Right cardiac atrium (tissue), 5 donors: Measurements from ENCODE around the gene VPS13D. TPM values are rescaled to one million over a fixed set of nuclear protein-coding genes. Genes with fewer than 3 reads are reported as not detected.

Experiments used
- ATAC-seq, 2 donors: fragments of 200-7000 bp; cut with Tn5 transposase; one replicate each; pipeline versions ENCODE4 v1.8.0 to v1.9.1; 2020; ENCODE audit warnings: moderate library complexity in 2 of 2, mild to moderate bottlenecking in 1 of 2
- DNase-seq, 3 donors: peaks; one replicate each; pipeline ENCODE4 v3.0.0-alpha.2; 2020
- H3K27ac ChIP-seq: one replicate; pipeline ENCODE4 v1.5.1; 2013; ENCODE audit warnings: mild to moderate bottlenecking, low read length, control low read depth, moderate library complexity
- H3K27me3 ChIP-seq: one replicate; pipeline ENCODE4 v1.6.1; 2013; ENCODE audit not compliant: control insufficient read depth, insufficient read depth
- H3K4me1 ChIP-seq: one replicate; pipeline ENCODE4 v1.6.1; 2013; ENCODE audit warnings: low read length; ENCODE audit not compliant: control insufficient read depth, insufficient read depth
- H3K4me3 ChIP-seq: one replicate; pipeline ENCODE4 v1.5.1; 2013; ENCODE audit warnings: low read length, control low read depth
- H3K9me3 ChIP-seq: one replicate; pipeline ENCODE4 v1.6.1; 2013; ENCODE audit warnings: low read length; ENCODE audit not compliant: control insufficient read depth
- WGBS: extraction: QIAGEN DNeasy Blood & Tissue Kit; methylation state at CpG from one replicate; pipeline ENCODE4 v1.1.7; 2013; 5-methylcytosine and 5-hydroxymethylcytosine counted together
- intact Hi-C, 4 donors: fragments of 100-400 bp; cut with DNase I; formaldehyde crosslinking; loops; one replicate each; pipeline versions ENCODE4 v1.11.0 to v1.14.0; 2022 to 2023
- polyA plus RNA-seq: library from polyadenylated mRNA; stranded (reverse); fragments of 200-250 nt; gene quantifications from one replicate; pipeline ENCODE4 v1.2.3, GENCODE V29; 2013
- total RNA-seq, 4 donors: library from RNA; stranded (reverse); fragmentation: NEBNext Ultra II Directional; extraction: Animal tissue kit (Norgen Biotek cat#: 25700); gene quantifications; one replicate each; pipeline ENCODE4 v1.2.1, GENCODE V29; 2021
- donor health status: healthy with polysubstance abuse.
- donor health status: DM: no; HTN: yes; CAD: no.
- donor health status: DM: no; HTN: no; CAD: no.
- donor health status: DM: no; HTN: yes; CAD: no; lungs with severe emphysema.
- donor health status: DM: yes; HTN: yes; CAD: no.

VPS13D gene
- total and polyA plus RNA-seq, 5 donors: 25.8 to 56.4 (median 54.8) TPM

GRCh38 chr1:12551584-12551983, 321.8 kb downstream of the VPS13D start:
- peaks cover 16% of the 10 kb centered on the region for H3K4me1 ChIP-seq
- H3K27me3 ChIP-seq: no peaks in the 10 kb centered on the region
- DNase-seq (no peak), ATAC-seq (no peak)
- no peak overlapping the region for H3K4me3 ChIP-seq
- intact Hi-C loops: loop anchor here in 1 of 4 donors (10.0 kb wide), 1 partner anchor 63 kb away; the partner anchor contains the start of gene DHRS3
- H3K27ac ChIP-seq: no peak overlapping the region
- H3K9me3 ChIP-seq: no peaks in the 10 kb centered on the region

- no peaks in the 10 kb centered on the region for H3K27me3 ChIP-seq
- DNase-seq (peak in 2 of 3 donors; percentile 61 to 79), ATAC-seq (no peak)
- 84% methylated on average over 27 of the region's 27 CpGs for WGBS
- intact Hi-C loops: loop anchor here in 1 of 4 donors (10.0 kb wide), 1 partner anchor 63 kb away; the partner anchor contains the start of gene DHRS3
- peak overlapping the region; percentile 61 for H3K27ac ChIP-seq
- no peak overlapping the region for H3K4me3 ChIP-seq
- H3K9me3 ChIP-seq: no peaks in the 10 kb centered on the region
- H3K4me1 ChIP-seq: peaks cover 14% of the 10 kb centered on the region
These were observed 322.5 kb downstream of the VPS13D start for GRCh38 chr1:12552111-12552888.

GRCh38 chr1:12552951-12553921, 323.4 kb downstream of the VPS13D start:
- WGBS: 57% methylated on average over 16 of the region's 16 CpGs
- peaks cover 13% of the 10 kb centered on the region for H3K4me1 ChIP-seq
- peak in 1 of 2 donors; percentile 42 for ATAC-seq

GRCh38 chr1:12553963-12554362, 324.1 kb downstream of the VPS13D start:
- WGBS: 78% methylated on average over 3 of the region's 3 CpGs
- intact Hi-C loops: loop anchor here in 1 of 4 donors (10.0 kb wide), 1 partner anchor 61 kb away; the partner anchor contains the start of gene DHRS3
- Histone ChIP-seq H3K27ac (peak overlapping the region; percentile 37), H3K27me3 (no peaks in the 10 kb centered on the region), H3K4me3 (no peak overlapping the region), H3K4me1 (peaks cover 13% of the 10 kb centered on the region), H3K9me3 (no peaks in the 10 kb centered on the region)
- ATAC-seq (no peak), DNase-seq (peak in 1 of 3 donors; percentile 18)

More at GRCh38 chr1:12552951-12553921, 323.4 kb downstream of the VPS13D start:
- no peaks in the 10 kb centered on the region for H3K27me3 ChIP-seq
- no peak overlapping the region for H3K4me3 ChIP-seq
- intact Hi-C loops: loop anchor here in 1 of 4 donors (10.0 kb wide), 1 partner anchor 62 kb away; the partner anchor contains the start of gene DHRS3
- peak overlapping the region; percentile 61 for H3K27ac ChIP-seq
- no peaks in the 10 kb centered on the region for H3K9me3 ChIP-seq
- peak in 2 of 3 donors; percentile 76 for DNase-seq

GRCh38 chr1:12554521-12555305, 324.9 kb downstream of the VPS13D start:
- peaks cover 11% of the 10 kb centered on the region for H3K4me1 ChIP-seq
- DNase-seq: peak in 1 of 3 donors; percentile 33
- intact Hi-C loops: loop anchor here in 2 of 4 donors (5.0 to 10.0 kb wide), 2 partner anchors 60 to 63 kb away; partner anchors contain the start of gene DHRS3 (in 2 of the 2)
- no peaks in the 10 kb centered on the region for H3K27me3 ChIP-seq
- H3K4me3 ChIP-seq: no peak overlapping the region
- 92% methylated on average over 18 of the region's 18 CpGs for WGBS
- ATAC-seq: no peak
- no peaks in the 10 kb centered on the region for H3K9me3 ChIP-seq
- no peak overlapping the region for H3K27ac ChIP-seq

GRCh38 chr1:12555411-12556367, 325.9 kb downstream of the VPS13D start:
- Histone ChIP-seq H3K4me1 (peaks cover 11% of the 10 kb centered on the region), H3K4me3 (no peak overlapping the region), H3K9me3 (no peaks in the 10 kb centered on the region), H3K27ac (no peak overlapping the region), H3K27me3 (no peaks in the 10 kb centered on the region)
- intact Hi-C loops: loop anchor here in 2 of 4 donors (5.0 to 10.0 kb wide), 2 partner anchors 59 to 62 kb away; partner anchors contain the start of gene DHRS3 (in 2 of the 2)
- ATAC-seq: peak; percentile 26 to 28
- DNase-seq: peak in 1 of 3 donors; percentile 57
- 88% methylated on average over 13 of the region's 13 CpGs for WGBS

GRCh38 chr1:12556368-12556930, 326.6 kb downstream of the VPS13D start:
- H3K9me3 ChIP-seq: no peaks in the 10 kb centered on the region
- H3K27ac ChIP-seq: peak overlapping the region; percentile 71
- ATAC-seq: peak; percentile 80 to 81
- H3K4me3 ChIP-seq: no peak overlapping the region
- no peaks in the 10 kb centered on the region for H3K27me3 ChIP-seq
- WGBS: 28% methylated on average over 9 of the region's 9 CpGs
- intact Hi-C loops: loop anchor here in 2 of 4 donors (5.0 to 10.0 kb wide), 2 partner anchors 58 to 61 kb away; partner anchors contain the start of gene DHRS3 (in 2 of the 2)
- H3K4me1 ChIP-seq: peaks cover 11% of the 10 kb centered on the region
- peak; percentile 73 to 92 (median 87) for DNase-seq

GRCh38 chr1:12556957-12557935, 327.4 kb downstream of the VPS13D start:
- peaks cover 11% of the 10 kb centered on the region for H3K4me1 ChIP-seq
- H3K9me3 ChIP-seq: no peaks in the 10 kb centered on the region
- H3K27me3 ChIP-seq: no peaks in the 10 kb centered on the region
- H3K4me3 ChIP-seq: no peak overlapping the region
- 87% methylated on average over 17 of the region's 17 CpGs for WGBS
- ATAC-seq: no peak
- intact Hi-C loops: loop anchor here in 2 of 4 donors (5.0 to 10.0 kb wide), 2 partner anchors 58 to 60 kb away; partner anchors contain the start of gene DHRS3 (in 2 of the 2)
- peak in 1 of 3 donors; percentile 32 for DNase-seq
- H3K27ac ChIP-seq: peak overlapping the region; percentile 71
